Right lung (tissue), 5 donors: ENCODE measurements around the gene OR56A3. TPM values are rescaled to one million over a fixed set of nuclear protein-coding genes. Genes with fewer than 3 reads are reported as not detected.

ENCODE experiments used
- DNase-seq, 2 donors: peaks; one replicate each; pipeline ENCODE4 v3.0.0-alpha.2; 2013
- polyA plus RNA-seq, 5 donors: library from polyadenylated mRNA; unstranded; fragments of 120-200 nt; gene quantifications; one replicate each; pipeline versions ENCODE4 v1.2.1 to v1.2.3, GENCODE V29; 2013; ENCODE audit warnings: inconsistent platforms in 1 of 5, low replicate concordance in 1 of 5; ENCODE audit not compliant: insufficient read length in 5 of 5, insufficient read depth in 1 of 5

OR56A3 gene
- polyA plus RNA-seq, 5 donors: not detected

GRCh38 chr11:5968394-5968793 is 26.3 kb downstream of the OR56A3 start, which contains the start of gene OR56A5:
Gene OR56A5 (minus strand): TSS chr11:5968494. CDS start chr11:5968494, 0 bp downstream.
- DNase-seq: no peak

DNA sequence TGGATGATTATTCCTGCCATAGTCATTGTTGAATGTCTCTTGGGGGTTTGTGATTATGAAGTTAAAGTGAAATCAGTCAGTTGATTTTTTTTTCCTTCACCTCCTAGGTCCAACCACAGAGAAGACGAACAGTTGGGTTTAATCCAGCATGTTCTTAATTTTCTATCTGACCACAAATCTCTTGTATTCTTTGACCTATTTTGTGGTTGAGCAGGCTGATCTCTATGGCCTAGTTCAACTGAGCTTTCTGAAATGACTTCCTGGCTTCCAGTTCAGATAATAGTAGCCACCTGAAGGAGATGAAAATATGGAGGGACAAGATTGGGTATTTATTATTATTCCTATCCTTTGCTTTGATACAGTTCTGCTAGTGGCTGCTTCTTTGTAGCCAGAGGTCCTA is 31.5 kb downstream of the OR56A3 start:
- DNase-seq: no peak

DNA sequence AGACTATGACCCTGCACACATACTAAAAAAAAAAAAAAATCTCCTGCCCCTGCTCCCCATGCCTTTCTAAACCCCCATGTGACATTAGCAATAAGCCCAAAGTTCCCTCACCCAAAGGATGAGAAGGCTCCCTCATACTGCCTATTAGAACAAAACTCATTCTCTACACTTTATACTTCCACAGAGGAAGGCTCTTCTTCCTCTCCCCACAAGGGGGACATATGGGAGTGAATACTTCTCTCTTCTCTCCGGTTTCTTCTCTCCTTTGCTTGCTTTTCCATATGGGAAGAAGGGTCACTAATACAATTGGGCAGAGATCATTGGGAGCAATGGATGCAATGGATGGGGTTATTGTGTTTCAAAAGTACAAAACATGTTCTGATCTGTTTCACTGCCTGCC is 41.4 kb downstream of the OR56A3 start:
- DNase-seq: no peak

DNA sequence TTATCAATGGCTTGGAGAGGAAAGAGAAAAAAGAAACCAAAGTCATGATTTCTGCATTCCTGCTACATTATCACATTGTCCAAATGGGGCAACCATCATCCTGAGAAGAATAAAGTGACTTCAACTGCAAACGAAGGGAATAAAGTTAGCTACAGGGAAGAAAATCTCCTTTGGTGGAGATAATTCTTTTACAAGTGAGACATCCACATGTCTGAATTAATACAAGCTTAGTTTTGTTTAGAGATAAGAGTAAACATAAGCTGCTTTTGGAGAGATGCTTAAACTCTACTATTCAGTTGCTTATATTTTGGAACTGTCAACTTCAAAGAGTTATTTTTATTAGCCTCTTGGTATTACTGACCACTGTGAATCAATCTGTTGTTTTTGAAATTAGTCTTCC is 44.8 kb downstream of the OR56A3 start, which contains the start of gene OR52L1:
OR52L1 (minus strand) TSS at position 101 of the 400 bp plus-strand sequence; CDS start at position 46, 55 bp downstream.
- no peak for DNase-seq

DNA sequence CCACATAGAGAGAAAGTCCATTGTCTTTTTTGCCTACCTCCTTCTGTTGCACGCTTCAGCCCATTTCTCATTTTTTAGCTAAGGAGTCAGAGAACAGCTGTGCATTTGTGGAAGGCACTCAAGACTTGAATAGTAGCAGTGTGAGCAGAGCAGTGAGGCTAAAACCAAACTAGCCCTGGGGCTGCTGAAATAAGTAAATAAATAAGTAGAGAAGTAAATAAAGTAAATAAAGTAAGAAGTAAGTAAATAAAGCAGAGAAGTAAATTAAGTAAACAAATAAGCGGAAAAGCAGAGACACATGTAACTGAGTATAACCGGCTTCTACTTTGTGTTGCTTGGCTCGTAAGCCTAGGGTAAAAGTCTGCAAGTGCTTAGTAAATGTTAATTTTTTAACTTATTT is 47.2 kb downstream of the OR56A3 start:
- no peak for DNase-seq

GRCh38 chr11:5992150-5992549 is 50.1 kb downstream of the OR56A3 start:
- no peak for DNase-seq

- no peak for DNase-seq
These were observed 50.7 kb downstream of the OR56A3 start for GRCh38 chr11:5992604-5993251.

DNA sequence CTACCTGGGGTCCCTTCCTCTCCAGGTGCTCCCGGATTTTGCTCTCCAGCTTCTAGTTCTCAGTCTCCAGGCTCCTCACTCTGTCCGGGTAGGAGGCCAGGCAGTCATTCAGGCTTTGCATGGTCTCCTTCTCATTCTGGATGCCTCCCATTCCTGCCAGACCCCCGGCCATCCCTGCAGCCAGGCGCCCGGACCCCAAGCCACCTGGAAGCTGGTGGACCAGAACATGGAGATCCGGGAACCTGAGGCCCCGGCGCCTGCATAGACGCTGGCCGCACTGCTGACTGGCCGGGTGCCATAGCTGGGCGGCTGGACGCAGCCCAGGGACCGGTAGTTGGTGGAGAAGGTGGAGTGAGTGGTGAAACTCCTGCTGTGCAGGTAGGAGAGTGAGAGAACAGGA is 52.7 kb downstream of the OR56A3 start:
- no peak for DNase-seq

Other genes with a start within 250 kb of the OR56A3 start
- under 1 TPM in 1 of 5 donors, not detected in 4; 0.12 TPM for gene OR56B1, start 205.8 kb upstream of the OR56A3 start, polyA plus RNA-seq
- gene OR52N4, start 188.0 kb upstream of the OR56A3 start, polyA plus RNA-seq: under 1 TPM in 1 of 5 donors, not detected in 4; 0.19 TPM
- gene OR52N5, start 158.9 kb upstream of the OR56A3 start, polyA plus RNA-seq: not detected
- not detected for gene OR52N1, start 151.0 kb upstream of the OR56A3 start, polyA plus RNA-seq
- under 1 TPM in 1 of 5 donors, not detected in 4; 0.15 TPM for gene OR52N2, start 133.3 kb upstream of the OR56A3 start, polyA plus RNA-seq
- gene OR52E6, start 100.4 kb upstream of the OR56A3 start, polyA plus RNA-seq: not detected
- gene OR52E8, start 84.6 kb upstream of the OR56A3 start, polyA plus RNA-seq: not detected
- gene OR52E4, start 61.6 kb upstream of the OR56A3 start, polyA plus RNA-seq: not detected
- gene OR52E5, start 49.0 kb upstream of the OR56A3 start, polyA plus RNA-seq: not detected
- gene OR56A5, start 26.2 kb downstream of the OR56A3 start, polyA plus RNA-seq: not detected
- not detected for gene OR52L1, start 44.7 kb downstream of the OR56A3 start, polyA plus RNA-seq
- under 1 TPM in 4 of 5 donors, not detected in 1; 0.04 to 0.13 (median 0.05) TPM for gene OR56A4, start 64.7 kb downstream of the OR56A3 start, polyA plus RNA-seq
- not detected for gene OR56A1, start 88.5 kb downstream of the OR56A3 start, polyA plus RNA-seq
- gene OR56B4, start 165.4 kb downstream of the OR56A3 start, polyA plus RNA-seq: under 1 TPM in 2 of 5 donors, not detected in 3; 0.13 to 0.29 TPM
- gene OR52B2, start 228.1 kb downstream of the OR56A3 start, polyA plus RNA-seq: not detected